Testis (tissue), 3 donors: ENCODE data around the gene TBC1D9. TPM values are rescaled to one million over a fixed set of nuclear protein-coding genes. Genes with fewer than 3 reads are reported as not detected.
A peak's percentile ranks its signal among the peaks of the same experiment; 100 is the strongest.

Source experiments
- DNase-seq: peaks from one replicate; pipeline ENCODE4 v3.0.0-alpha.2; 2019
- H3K27ac ChIP-seq, 2 donors: fragments of 200-600 bp; sonication (generic); one replicate each; pipeline ENCODE4 v1.5.1; 2019
- H3K27me3 ChIP-seq: fragments of 200-600 bp; sonication (generic); one replicate; pipeline ENCODE4 v1.5.1; 2019
- H3K36me3 ChIP-seq: fragments of 200-600 bp; sonication (generic); one replicate; pipeline ENCODE4 v1.5.1; 2017; ENCODE audit warnings: low read depth; ENCODE audit errors: missing control alignments
- H3K4me1 ChIP-seq: fragments of 200-600 bp; sonication (generic); one replicate; pipeline ENCODE4 v1.5.1; 2019
- H3K4me3 ChIP-seq, 2 donors: fragments of 200-600 bp; sonication (generic); one replicate each; pipeline ENCODE4 v1.5.1; 2017 to 2019
- H3K9me3 ChIP-seq: fragments of 200-600 bp; sonication (generic); one replicate; pipeline ENCODE4 v1.5.1; 2017
- CTCF ChIP-seq, 3 experiments: fragments of 450-650 bp in 2 of 3; fragments of 200-600 bp in 1 of 3; sonication (generic) in 1 of 3; IDR thresholded peaks; one replicate each; pipeline ENCODE4 v1.5.1; 2016 to 2019; ENCODE audit warnings: antibody characterized with exemption in 3 of 3, mild to moderate bottlenecking in 2 of 3, moderate library complexity in 1 of 3
- POLR2A ChIP-seq: fragments of 450-650 bp; IDR thresholded peaks from one replicate; pipeline ENCODE4 v1.6.1; 2017; ENCODE audit warnings: antibody characterized with exemption, mild to moderate bottlenecking, moderate library complexity
- WGBS, 2 donors: methylation state at CpG; one replicate each; pipeline ENCODE4 v1.1.5; 2018; 5-methylcytosine and 5-hydroxymethylcytosine counted together
- intact Hi-C: fragments of 100-400 bp; cut with DNase I; formaldehyde crosslinking; loops from one replicate; pipeline ENCODE4 v1.15.1; 2023; ENCODE audit warnings: low total_unique reads
- polyA plus RNA-seq: library from polyadenylated mRNA; stranded (reverse); fragments of 350-450 nt; fragmentation: Illumina TruSeq; extraction: RNeasy Lipid Tissue Mini Kit (QIAGEN cat#74804); gene quantifications from one replicate; pipeline ENCODE4 v1.2.3, GENCODE V29; 2014; ENCODE audit warnings: low read depth, low replicate concordance; ENCODE audit not compliant: insufficient read depth
- total RNA-seq, 2 donors: library from RNA; depleted of rRNA; stranded (reverse); fragments of >200 nt; gene quantifications; one replicate each; pipeline ENCODE4 v1.2.3, GENCODE V29; 2016

TBC1D9 gene
- total and polyA plus RNA-seq, 3 donors from 2014 or later, result 8.6 to 13.1 (median 9.8) TPM

- 92 to 94% methylated on average over 6 of the region's 6 CpGs for WGBS, 2 donors
- TF ChIP-seq CTCF (IDR thresholded peaks at IDR 0.05), result no peak
- TF ChIP-seq POLR2A, result no peak
- no peak for DNase-seq
- H3K4me3 ChIP-seq, result no peak overlapping the region
- no peaks in the 10 kb centered on the region for H3K4me1 ChIP-seq
- intact Hi-C loops, result no loop called here
- no peaks in the 10 kb centered on the region for H3K27me3 ChIP-seq
- no peaks in the 10 kb centered on the region for H3K9me3 ChIP-seq
- no peak overlapping the region for H3K27ac ChIP-seq
- no peaks in the 10 kb centered on the region for H3K36me3 ChIP-seq
Measured at GRCh38 chr4:140659943-140660700, 96.1 kb downstream of the TBC1D9 start.

DNA sequence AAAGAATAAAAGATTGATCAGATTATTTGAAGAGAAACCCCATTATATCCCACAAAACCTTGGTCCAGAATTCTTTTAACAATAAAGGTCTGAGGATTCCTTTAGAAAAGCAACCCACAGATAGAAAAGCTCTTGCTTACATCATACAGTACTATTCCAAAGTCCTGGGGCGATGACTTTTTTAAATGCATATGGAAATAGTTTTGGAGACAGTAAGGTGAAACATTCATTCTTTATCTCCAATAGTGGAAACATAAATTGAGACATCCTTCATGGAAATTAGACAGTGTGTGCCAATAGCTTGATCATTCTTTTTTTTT lies 101.7 kb downstream of the TBC1D9 start:
- TF ChIP-seq CTCF (IDR thresholded peaks at IDR 0.05), result no peak
- no peak for TF ChIP-seq POLR2A
- DNase-seq, result no peak
- H3K36me3 ChIP-seq, result no peaks in the 10 kb centered on the region

DNA sequence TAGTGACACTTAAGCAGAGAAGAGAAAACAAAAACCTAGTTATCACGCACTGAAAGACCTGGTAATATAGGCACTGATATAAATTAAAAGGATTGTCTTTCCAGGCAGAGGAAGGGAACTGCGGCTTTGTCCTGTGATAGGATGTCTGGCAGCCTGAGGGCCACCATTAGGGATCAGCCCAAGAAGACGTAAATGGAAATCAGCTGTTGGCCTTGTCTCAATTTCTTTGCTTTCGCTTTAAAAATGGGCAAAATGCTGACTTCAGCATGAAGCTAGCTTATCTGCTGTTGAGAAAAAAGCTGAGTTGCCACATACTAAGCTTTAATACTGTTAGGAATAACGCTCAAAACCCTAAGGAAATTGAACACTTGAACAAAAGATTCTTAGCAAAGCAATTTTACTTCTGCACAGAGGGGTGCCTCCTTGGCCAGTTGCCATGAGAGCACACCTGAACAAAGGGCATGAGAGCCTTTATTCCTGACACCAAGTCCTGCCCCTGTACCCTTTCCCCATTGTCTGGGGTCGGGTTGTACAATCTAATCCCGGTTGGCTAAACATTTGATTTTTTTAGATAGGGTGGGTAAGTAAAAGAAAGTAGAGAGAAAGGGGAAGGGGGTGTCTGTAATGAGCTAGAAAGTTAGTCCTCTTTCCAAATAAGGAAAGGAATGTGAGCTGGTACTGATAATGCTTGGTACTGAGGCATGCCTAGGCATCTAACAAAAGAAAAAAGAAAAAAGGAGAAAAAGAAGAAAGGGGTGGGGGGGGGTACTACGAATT lies 102.3 kb downstream of the TBC1D9 start:
- DNase-seq, result peak; percentile 34
- Histone ChIP-seq H3K36me3 (no peaks in the 10 kb centered on the region), H3K9me3 (no peaks in the 10 kb centered on the region), H3K4me3 (no peak overlapping the region), H3K27me3 (no peaks in the 10 kb centered on the region), H3K27ac (peak overlapping the region in 1 of 2 donors; percentile 71), H3K4me1 (no peaks in the 10 kb centered on the region)
- TF ChIP-seq POLR2A (no peak), CTCF (IDR thresholded peaks at IDR 0.05) (no peak)
- WGBS, 2 donors, result 42 to 44% methylated on average over 8 of the region's 8 CpGs
- intact Hi-C loops, result no loop called here

More for the DNA sequence above, 101.7 kb downstream of the TBC1D9 start:
- 84 to 97% methylated on average over 1 of the region's 1 CpG for WGBS, 2 donors
- no peaks in the 10 kb centered on the region for H3K9me3 ChIP-seq
- H3K27me3 ChIP-seq, result no peaks in the 10 kb centered on the region
- H3K27ac ChIP-seq, result no peak overlapping the region
- no peak overlapping the region for H3K4me3 ChIP-seq
- no peaks in the 10 kb centered on the region for H3K4me1 ChIP-seq
- intact Hi-C loops, result no loop called here

DNA sequence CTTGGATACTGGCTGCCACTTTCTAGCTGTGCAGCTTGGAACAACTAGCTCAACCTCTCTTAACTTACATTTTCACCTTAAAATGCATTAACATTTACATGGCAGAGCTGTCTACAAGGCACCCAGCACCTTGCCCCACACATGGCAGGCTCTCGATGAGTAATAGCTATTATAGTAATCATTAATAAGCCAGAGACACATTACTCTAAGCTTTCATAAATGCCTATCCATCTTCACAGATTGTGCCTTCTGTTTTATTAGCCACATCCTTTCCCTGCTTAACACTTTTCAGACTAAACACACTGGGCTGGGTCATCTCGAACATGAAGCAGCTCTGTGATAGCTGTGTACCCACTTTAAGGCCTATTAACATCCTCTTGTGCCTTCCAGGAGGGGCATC lies 103.6 kb downstream of the TBC1D9 start:
- no peak overlapping the region for H3K27ac ChIP-seq
- no peaks in the 10 kb centered on the region for H3K9me3 ChIP-seq
- no peaks in the 10 kb centered on the region for H3K36me3 ChIP-seq
- H3K27me3 ChIP-seq, result no peaks in the 10 kb centered on the region
- H3K4me3 ChIP-seq, result no peak overlapping the region
- intact Hi-C loops, result no loop called here
- peaks cover 2% of the 10 kb centered on the region for H3K4me1 ChIP-seq
- no peak for DNase-seq
- 92 to 98% methylated on average over 2 of the region's 2 CpGs for WGBS, 2 donors
- no peak for TF ChIP-seq POLR2A
- TF ChIP-seq CTCF (IDR thresholded peaks at IDR 0.05), result no peak
